GM23248 (cell line): ENCODE results near the gene DIAPH3.

Source experiments
- EZH2 ChIP-seq: fragments of 200-600 bp; sonication (generic); IDR thresholded peaks from 2 replicates; pipeline ENCODE4 v1.6.1; 2018; ENCODE audit warnings: antibody characterized with exemption, mild to moderate bottlenecking; ENCODE audit not compliant: insufficient read depth, poor library complexity, severe bottlenecking
- EZH2phosphoT487 ChIP-seq: fragments of 200-600 bp; sonication (generic); IDR thresholded peaks from 2 replicates; pipeline ENCODE4 v1.6.1; 2018; ENCODE audit warnings: antibody characterized with exemption, moderate library complexity, mild to moderate bottlenecking, low read depth; ENCODE audit not compliant: insufficient read depth

GRCh38 chr13:60165391-60166099 is 1.8 kb upstream of the DIAPH3 start:
- TF ChIP-seq EZH2: no peak
- TF ChIP-seq EZH2phosphoT487: no peak
